RWPE1 (cell line): ENCODE results near the gene ACTRT3.
A peak's percentile ranks its signal among the peaks of the same experiment; 100 is the strongest.

Experiments
- CTCF ChIA-PET: fragments of 350-600 bp; sonication (Branson Sonifier 250); formaldehyde crosslinking; extraction: SDS; loops from one replicate; lab custom pipeline; 2021; lab: Yijun Ruan, JAX
- POLR2A ChIA-PET: fragments of 400-600 bp; formaldehyde crosslinking; extraction: SDS; loops from one replicate; lab custom pipeline; 2020; ENCODE audit warnings: antibody characterized with exemption; ENCODE audit not compliant: low non-redundant PET; lab: Yijun Ruan, JAX
- DNase-seq: peaks from one replicate; pipeline ENCODE4 v3.0.0; 2012; ENCODE audit warnings: low spot score
- H3K27ac ChIP-seq: fragments of 450-650 bp; 2 replicates; pipeline ENCODE4 v1.5.1; 2017
- TF ChIP-seq, protein P1 (sequence below): fragments of 450-650 bp; conservative IDR thresholded peaks from 2 replicates; pipeline ENCODE4 v1.5.1; 2017; ENCODE audit warnings: low read depth, mild to moderate bottlenecking

Gene ACTRT3

DNA sequence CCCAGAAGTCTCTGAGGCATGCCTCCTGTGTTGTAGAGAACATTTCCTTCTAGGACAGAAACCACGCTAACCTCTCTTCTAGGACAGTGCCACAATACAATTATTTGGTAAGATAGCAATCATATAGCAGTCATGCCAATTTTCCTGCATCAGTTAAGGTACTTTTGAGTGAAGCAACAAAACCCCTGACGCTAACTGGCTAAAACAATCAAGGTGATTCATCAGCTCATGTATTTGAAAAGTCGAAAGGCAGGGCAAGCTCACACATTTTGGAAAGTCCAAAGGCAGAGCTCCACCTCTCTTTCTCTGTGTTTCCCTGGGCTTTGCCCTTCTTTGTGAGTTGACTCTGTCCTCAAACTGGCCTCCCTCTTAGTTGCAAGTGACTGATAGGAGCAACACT lies 14.7 kb downstream of the ACTRT3 start:
- TF ChIP-seq, protein P1, sequence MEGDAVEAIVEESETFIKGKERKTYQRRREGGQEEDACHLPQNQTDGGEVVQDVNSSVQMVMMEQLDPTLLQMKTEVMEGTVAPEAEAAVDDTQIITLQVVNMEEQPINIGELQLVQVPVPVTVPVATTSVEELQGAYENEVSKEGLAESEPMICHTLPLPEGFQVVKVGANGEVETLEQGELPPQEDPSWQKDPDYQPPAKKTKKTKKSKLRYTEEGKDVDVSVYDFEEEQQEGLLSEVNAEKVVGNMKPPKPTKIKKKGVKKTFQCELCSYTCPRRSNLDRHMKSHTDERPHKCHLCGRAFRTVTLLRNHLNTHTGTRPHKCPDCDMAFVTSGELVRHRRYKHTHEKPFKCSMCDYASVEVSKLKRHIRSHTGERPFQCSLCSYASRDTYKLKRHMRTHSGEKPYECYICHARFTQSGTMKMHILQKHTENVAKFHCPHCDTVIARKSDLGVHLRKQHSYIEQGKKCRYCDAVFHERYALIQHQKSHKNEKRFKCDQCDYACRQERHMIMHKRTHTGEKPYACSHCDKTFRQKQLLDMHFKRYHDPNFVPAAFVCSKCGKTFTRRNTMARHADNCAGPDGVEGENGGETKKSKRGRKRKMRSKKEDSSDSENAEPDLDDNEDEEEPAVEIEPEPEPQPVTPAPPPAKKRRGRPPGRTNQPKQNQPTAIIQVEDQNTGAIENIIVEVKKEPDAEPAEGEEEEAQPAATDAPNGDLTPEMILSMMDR: no peak
- POLR2A ChIA-PET: interaction anchor here (0.9 kb wide), 1 partner anchor 9 kb away, joined by 3 read pairs; no protein-coding TSS in a partner anchor
- CTCF ChIA-PET: no interaction called here
- no peak overlapping the region for H3K27ac ChIP-seq
- DNase-seq: no peak

DNA sequence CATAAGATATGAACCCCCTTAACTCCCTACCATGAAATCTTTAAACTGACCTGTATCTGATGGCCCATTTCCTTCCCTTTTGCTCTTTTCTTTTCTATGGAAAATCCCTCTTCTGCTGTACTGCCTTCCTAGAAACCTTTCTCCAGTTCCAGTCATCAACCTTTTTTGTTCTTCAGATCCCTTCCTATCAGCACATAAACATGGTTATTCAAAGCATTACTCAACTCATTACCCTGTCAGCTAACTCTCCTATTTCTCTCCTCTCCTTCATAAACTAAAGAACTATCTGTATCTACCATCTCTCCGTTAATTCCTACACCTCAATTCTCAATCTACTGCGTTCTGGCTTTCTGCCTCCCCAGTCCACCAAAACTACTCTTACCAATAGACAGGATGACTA lies 17.5 kb downstream of the ACTRT3 start:
- no peak for DNase-seq
- no peak overlapping the region for H3K27ac ChIP-seq
- POLR2A ChIA-PET: no interaction called here
- TF ChIP-seq, protein P1: no peak
- CTCF ChIA-PET: interaction anchor here (0.7 kb wide), 1 partner anchor 10 kb away, joined by 4 read pairs; no protein-coding TSS in a partner anchor

- ChIA-PET POLR2A (no interaction called here), CTCF (no interaction called here)
- H3K27ac ChIP-seq: no peak overlapping the region
- TF ChIP-seq, protein P1: no peak
- no peak for DNase-seq
Observed at GRCh38 chr3:169750665-169751064, 18.7 kb downstream of the ACTRT3 start.

DNA sequence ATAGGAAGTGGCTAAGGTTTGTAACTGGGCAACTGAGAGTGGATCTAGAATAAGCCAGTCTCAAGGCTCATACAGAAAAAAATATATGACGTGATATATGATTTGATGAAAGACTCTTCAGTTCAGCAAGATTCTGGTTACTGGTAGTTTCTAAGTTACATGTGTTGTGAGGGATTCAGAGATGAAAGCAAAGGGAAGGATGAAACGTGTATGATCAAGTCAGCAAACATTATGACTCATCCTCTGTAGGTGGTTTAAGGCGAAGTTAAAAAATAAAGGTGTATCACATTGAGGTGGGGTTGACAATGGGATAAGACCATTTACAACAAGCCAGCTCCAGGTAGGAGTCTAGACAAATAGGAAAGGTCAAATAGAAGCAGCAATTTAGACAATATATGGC lies 20.7 kb downstream of the ACTRT3 start:
- ChIA-PET POLR2A (no interaction called here), CTCF (interaction anchor here (0.6 kb wide), 1 partner anchor 707 kb away, joined by 3 read pairs; no protein-coding TSS in a partner anchor)
- DNase-seq: peak; percentile 55
- TF ChIP-seq, protein P1: no peak
- H3K27ac ChIP-seq: no peak overlapping the region

- TF ChIP-seq, protein P1: no peak
- H3K27ac ChIP-seq: no peak overlapping the region
- CTCF ChIA-PET: no interaction called here
- no peak for DNase-seq
- POLR2A ChIA-PET: no interaction called here
Observed at GRCh38 chr3:169746924-169747323, 22.4 kb downstream of the ACTRT3 start.

DNA sequence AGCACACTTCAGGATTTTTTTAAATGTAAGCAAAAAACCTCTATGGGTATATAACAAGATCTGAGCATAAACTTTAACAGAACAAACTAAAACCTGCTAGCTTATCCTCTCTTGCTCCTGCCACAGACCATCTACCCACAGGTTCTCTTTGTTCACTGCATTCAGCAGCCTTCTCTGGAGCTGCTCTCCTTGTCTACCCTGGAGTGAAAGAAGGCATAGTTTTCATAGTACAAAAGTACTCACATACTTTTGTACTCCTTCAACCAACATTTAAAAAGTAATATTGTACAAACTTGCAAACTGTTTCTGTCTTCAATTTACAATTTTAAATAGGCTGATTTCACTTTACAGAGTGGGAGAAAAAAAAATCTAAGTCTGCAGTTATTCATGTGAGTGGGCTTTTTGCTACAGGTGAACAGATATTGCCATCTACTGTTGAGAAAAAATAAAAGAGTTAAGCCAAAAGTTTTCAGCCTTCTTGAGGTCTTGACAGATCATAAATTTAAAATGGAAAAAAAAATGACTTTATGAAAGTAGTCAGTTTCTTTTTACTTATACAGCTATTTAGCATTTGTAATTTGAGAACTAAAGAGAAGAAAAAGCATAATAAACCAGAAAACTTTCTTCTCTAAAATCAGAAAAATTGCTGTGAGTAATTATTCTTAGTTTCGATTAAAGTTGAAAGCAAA lies 24.9 kb downstream of the ACTRT3 start:
- TF ChIP-seq, protein P1: peak; percentile 62
- no peak overlapping the region for H3K27ac ChIP-seq
- POLR2A ChIA-PET: no interaction called here
- CTCF ChIA-PET: interaction anchor here (0.5 to 1.2 kb wide), 6 partner anchors 75 to 917 kb away, joined by 3 to 6 read pairs (median 4); no protein-coding TSS in a partner anchor
- no peak for DNase-seq
